HG03442 (cell line): ENCODE measurements around the gene CBY1.

ENCODE experiments used
- ATAC-seq: cut with Tn5 transposase; IDR thresholded peaks from one replicate; pipeline ENCODE4 v1.9.1; 2021; ENCODE audit warnings: mild to moderate bottlenecking, moderate library complexity; ENCODE audit not compliant: unreplicated experiment

Gene CBY1

DNA sequence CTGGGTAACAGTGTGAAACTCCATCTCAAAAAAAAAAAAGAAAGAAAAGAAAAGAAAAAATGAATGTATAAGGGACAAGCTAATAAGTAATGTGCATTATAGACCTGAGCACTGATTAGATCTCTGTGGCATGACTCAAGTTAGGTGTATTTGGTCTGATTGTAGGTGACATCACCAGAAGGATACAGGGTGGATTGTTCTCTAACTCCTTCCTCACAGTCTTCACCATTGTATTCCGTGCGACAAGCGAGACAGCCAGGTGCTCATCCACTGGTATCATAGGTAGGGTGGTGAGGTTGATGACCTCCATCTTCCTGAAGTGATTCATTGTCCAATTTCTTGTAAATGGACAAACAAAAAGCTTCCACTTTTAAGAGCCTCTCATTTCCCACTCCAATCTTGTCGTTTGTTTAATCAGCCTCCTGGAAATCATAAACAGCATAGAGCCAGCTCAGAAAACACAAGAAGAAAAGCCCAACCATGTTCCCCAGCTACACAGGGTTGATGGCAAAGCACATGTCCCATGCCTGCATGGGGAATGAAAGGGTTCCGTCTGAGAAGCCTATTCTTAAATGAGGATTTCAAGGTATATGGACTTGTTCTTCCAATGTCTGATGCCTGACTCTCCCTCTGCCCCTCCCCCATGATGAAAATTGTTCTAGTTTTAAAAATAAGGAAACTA, 6.5 kb upstream of the CBY1 start:
- no peak for ATAC-seq

DNA sequence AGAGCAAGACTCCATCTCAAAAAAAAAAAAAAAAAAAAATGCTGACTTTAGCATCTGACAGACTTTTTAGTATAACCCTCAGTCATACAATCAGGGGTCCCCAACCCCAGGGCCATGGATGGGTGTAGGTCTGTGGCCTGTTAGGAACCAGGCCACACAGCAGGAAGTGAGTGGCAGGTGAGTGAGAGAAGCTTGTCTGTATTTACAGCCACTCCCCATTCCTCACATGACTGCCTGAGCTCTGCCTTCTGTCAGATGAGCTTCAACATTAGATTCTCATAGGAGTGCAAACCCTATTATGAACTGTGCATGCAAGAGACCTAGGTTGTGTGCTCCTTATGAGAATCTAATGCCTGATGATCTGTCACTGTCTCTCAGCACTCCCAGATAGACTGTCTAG, 3.6 kb upstream of the CBY1 start:
- no peak for ATAC-seq

DNA sequence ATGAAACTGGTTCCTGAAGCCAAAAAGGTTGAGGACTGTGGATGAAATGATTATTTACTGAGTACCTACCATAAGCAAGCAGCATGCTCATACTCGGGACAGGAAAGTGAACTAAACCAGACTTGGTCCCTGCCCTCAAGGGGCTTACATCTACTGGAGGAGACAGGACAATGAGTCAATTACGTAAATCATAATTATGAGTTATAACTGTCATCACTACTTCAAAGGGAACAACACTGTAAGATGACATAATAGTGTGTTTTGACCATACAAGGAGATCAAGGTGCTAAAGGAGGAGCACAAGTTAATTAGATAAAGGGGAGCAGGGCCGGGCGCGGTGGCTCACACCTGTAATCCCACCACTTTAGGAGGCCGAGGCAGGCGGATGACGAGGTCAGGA, 2.7 kb upstream of the CBY1 start:
- no peak for ATAC-seq

DNA sequence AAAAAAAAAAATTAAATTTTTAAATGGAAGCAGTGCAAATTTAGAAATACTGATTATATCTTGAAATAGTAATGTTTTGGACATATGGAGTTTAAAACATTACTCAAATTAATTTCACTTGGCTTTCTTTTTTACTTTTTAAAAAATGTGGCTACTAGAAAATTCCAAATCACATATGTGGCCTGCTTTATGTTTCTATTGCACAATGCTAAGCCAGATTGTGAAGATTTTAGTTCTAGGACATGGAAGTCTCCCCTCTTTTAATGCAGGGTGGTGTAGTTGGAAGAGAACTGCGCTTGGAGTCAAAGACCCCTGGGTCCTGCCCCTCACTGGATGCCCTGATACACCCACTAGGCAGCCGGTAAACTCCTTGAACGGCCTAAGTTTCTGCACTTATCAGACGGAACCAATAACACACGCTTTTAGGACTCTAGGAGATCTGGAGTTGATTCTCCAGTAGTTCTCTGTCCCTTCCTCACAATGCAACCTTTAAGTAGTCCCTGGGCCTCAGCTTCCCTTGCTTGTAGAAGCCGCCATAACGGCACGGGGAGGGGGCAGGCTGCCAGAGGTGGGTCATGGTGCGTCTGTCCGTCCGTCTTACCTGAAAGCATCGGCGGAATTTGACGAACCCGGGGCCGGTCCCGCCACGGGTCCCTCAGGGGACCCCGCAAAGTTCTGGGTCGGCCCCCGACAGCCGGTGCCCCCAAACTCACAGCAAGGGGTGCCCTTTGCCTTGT, 751 bp upstream of the CBY1 start:
- ATAC-seq = no peak

DNA sequence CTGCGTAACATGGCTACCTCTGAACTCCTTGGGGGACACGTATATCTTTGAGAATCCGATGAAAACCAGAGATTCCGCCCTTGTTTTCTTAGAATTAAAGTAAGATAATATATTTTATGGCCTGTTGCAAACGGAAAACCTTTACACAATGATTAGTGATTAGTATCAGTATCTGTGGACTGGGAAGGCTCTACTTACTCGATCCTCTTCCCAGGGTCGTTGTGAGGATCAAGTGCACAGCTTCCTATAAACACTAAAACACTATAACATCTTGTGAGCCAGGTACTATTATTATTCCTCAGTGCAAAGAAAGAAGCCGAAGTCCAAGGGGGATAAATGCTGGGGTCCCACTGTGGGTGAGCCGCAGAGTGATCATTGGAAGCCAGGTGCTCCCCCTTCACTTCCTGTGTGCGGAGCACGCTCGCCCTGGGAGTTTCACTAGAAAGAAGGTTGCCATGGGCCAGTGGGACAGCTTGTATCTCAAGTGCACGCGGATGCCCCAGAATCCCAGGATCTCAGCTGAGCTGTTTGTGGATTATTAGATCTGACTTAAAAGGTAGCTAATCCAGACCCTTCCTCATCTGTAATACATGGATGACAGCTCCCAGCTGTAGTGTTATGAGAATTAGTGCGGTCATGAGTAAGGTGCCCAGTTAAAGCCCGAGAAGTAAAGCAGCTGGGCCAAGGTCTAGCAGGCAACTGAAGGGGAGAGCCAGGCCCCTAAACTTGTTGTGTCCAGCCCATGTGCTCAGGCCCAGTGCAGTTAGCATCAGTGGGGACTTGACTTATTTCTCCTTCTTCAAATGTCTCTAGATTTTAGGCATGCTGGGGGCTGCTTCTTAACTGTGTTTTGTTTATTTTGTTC, 839 bp downstream of the CBY1 start:
- ATAC-seq = no peak

DNA sequence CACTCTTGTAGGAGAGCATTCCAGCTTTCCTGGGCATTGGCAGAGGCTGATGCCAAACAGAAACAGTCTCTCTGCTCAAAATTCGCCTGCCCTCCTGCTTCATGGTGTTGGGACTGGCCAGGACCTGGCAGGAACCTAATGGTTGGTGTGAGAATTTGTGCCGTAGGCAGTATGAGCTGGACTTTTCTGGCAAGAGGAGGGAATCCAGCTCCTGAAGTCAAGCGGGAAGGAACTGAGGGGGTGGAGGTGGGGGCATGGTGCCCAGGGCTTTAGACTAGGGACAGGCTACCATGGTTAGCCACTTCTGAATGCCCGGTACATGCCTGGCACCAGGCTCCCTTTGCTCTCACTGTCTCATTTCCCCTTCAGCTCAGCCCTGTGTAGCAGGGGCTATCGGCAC, 18.4 kb downstream of the CBY1 start:
- no peak for ATAC-seq

DNA sequence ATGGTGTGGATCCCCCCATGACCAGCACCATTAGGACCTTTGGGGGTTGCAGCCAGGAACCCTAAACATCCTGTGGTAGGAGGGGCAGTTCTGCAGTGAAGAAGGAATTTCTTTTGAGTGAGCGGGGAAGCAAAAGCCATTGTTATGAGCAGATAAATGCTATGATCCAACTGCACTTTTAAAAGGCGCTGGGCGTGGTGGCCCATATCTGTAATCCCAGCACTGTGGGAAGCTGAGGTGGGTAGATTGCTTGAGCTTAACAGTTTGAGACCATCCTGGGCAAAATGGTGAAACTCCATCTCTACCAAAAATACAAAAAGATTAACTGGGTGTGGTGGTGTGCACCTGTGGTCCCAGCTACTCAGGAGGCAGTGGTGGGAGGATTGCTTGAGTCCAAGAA, 19.4 kb downstream of the CBY1 start:
- no peak for ATAC-seq

DNA sequence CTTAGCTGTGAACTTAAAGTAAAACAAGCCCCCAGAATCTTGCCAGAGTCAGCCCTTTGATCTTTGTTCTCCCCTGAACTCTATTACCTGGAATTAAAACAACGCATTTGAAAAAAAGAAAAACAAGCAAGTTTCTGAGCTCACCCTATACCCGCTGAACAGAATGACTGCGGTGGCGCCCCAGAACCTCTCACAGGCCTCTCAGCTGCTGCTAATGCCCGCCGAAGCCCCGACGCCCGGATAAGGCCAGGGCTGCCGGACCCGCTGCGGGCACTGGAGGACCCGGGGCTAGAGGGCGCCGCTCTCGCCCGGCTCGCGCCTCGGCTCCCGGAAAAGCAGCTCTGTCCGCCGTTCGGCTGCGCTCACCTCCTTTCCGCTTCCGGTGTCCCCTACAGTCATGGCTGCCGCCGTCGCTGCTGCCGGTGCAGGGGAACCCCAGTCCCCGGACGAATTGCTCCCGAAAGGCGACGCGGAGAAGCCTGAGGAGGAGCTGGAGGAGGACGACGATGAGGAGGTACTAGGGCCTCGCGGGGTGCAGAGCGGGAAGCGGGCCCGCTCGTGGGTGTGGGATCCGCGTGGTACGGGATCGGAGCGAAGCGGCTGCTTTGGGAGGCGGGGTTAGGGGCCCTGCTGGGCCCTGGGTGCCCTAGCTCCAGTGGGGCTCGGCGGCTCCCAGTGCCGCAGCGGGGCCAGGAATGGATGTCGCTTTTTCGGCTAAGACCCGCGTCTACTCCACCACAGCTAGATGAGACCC, 25.3 kb downstream of the CBY1 start, which contains the start of gene TOMM22:
Gene TOMM22 (plus strand): TSS at position 376 of the 754 bp plus-strand sequence. CDS start 22 bp downstream, at position 398.
- ATAC-seq = peak; percentile 89

DNA sequence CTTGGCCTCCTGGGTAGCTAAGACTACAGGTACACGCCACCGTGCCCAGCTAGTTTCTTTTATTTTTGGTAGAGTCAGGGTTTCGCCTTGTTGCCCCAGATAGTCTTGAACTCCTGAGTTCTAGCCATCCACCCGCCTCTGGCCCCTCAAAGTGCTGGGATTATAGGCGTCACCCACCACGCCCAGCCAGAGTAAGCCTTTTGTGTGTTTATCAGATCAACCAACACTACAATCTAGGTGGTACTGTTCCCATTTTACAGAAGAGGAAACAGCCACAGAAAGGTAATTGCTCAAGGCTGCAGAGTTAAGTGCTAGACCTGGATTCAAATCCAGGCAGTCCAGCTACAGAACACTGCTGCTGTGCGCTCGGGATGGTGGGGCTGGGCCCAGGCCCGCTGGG, 28.5 kb downstream of the CBY1 start:
- ATAC-seq = no peak

DNA sequence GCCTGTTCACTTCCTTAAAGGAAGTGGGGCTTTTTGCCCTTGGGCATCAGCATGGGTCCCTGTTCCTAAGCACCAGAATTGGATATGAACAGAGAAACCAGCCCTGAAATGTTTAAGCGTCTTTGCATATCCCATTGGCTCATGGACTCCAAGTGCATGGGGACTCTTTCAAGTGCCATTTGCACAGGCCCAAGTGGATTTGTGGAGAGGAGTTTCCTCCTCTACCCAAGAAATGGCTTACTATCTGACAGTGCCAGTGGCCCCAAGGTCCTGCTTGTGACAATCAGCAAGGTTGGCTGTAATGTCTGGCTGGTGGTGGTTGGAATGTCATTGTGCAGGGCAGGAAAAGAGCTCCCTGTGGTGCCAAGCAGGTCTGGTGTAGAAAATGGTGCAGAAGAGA, 29.3 kb downstream of the CBY1 start:
- ATAC-seq = no peak

DNA sequence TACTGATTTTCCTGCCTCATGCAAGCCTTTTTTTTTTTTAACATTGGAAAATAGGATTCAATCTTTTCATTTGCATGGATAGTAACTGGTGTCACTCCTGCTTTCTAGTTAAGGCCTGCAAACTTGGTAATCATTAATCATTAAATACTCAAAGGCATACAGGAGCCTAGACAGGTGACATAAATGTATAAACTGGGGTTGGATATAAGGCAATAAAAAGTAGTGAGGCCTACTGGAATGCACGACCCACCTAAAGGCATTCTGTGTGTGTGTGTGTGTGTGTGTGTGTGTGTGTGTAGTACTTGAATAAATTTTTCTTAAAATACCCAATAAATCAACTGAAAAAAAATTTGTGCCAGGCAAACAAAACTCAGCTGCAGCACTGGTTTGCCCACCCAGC, 33.2 kb downstream of the CBY1 start:
- ATAC-seq = no peak

DNA sequence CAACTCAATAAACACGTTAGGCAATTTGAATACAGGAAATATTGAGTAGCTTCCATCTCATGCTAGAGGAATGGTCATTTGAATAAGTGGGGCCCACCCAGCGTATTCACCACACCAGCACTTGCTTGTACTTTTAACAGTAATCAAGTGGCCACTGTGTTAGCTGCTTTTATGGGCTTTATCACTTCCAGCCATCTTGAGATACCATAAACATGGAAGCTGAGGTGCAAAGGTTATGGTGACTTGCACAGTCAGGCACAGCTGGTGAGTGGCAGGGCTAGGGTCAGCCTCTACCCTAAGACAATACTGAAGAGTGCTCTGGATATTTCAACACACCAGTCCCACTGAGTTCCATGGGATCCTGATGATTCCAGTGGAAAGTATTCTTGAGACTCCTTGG, 37.6 kb downstream of the CBY1 start:
- ATAC-seq = no peak

DNA sequence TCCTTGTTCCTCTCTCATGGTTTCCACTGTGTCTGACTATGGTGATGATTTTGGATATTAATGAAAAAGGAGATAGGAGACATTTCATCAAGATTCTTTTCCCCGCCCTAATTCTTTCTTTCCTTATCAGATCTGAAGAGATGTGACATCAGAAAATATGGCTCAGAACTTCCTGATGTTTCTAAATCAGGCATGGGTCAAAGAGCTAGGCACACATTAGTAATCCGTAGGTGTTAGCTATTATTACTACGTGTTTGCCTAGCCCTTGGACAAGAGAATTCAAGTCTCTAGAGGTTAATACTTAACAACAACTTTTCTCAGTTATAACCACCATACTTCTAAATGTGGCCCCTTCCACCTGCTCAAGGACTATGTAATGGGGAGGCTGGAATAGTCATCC, 38.5 kb downstream of the CBY1 start:
- no peak for ATAC-seq

DNA sequence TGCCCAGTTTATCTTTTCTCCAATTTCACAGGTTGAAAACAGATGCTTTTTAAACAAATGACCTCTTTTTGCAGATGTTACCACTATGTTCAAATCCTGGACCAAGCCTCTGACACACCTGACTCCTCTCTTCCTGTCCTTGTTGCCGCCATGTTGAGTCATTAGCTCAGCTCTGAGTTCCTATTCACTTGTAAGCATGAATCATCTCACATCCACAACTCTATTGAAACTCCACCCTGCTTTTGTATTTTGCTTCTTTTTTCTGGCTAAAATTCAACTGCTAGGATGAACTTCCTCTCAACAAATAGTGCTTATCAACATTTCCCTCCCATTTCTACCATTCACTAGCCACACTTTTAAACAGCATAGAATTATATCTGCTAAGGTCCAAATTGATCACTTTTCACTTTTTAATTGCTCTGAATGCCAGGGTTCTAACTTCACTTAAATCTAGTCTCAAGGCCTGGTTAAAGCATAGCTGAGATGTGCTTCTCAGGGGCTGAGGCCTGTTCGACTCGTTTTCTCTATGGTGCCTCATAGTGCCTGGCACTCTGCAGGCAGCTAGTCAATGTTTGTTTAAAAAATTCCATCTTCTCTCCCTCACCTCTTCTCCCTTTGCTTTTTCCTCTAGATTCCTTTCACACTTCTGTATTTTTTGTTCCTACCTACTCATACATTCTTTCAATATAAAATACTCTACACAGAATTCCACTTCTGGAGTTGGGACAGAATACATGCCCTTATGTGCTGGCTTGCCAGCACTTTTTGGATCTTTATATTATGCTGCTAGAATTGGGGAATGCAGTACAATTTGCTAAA, 40.4 kb downstream of the CBY1 start:
- no peak for ATAC-seq

DNA sequence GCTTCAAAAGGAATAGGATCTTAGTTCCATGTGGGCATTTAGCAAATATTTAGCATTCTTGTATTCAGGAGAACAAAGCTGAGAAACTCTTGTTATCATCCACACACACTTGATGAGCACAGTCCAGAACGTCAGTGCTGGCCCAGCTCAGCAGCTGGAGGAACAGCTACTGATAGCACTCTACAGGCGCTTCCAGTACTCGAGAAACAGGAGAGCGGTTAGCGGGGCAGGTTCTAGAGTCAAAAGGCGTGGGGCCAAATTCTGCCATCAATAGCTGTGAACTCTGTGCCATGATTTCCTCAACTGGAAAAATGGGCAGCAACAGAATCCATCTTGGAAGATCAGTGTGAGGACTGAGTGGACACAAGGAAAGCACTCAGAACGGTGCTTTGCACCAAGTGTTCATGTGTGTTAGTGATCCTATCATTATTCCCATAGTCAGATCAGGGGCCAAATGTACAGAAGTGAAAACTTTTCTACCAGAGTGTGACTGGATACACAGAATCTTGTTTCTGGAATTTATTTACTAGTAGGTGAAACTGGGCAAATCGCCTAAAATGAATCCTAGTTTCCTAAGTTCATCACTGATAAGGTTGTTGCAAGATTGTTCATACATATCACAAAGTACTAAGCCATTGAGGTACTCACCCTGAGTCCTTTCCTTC, 41.1 kb downstream of the CBY1 start:
- no peak for ATAC-seq

DNA sequence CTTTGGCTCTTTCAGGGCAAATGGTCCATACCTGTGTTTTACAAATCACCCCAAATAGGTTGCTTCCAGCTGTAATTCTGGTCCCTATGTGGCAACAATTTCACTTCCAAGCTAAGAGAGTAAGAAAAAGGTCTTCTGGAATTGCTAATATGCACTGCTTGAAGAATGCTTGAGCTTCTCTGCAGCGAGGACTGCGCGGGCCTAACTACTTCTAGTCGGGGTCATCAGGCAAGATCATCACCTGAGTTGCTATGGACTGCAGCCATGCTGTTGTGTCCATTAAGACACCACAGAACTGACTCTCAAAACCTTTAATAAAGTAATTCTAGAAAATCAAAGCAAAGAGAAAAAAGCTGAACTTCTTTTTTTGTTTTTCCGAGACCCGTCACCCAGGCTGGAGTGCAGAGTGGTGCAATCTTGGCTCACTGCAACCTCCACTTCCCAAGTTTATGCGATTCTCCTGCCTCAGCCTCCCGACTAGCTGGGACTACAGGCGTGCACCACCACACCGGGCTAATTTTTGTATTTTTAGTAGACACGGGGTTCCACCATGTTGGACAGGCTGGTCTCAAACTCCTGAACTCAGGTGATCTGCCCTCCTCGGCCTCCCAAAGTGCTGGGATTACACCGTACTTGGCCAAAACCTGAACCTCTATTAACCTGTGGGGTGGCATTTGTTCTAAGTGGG, 42.1 kb downstream of the CBY1 start:
- no peak for ATAC-seq

DNA sequence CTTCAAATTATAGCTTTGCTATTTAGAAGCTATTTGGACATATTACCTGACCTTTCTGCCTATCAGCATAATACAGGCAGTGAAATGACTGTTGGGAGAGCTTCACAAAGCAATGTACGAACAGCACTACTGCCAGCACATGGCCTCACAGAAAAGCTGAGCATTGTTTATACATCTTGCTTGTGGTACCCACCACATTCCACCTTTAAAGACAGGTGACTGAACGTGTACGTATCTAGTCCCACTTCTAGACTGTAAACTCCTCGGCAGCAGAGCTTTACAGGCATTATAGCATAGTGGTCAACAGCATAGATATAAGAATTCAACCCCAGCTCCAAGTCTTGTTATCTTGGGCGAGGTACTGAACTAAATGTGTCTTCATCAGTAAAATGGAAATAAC, 42.7 kb downstream of the CBY1 start:
- no peak for ATAC-seq

DNA sequence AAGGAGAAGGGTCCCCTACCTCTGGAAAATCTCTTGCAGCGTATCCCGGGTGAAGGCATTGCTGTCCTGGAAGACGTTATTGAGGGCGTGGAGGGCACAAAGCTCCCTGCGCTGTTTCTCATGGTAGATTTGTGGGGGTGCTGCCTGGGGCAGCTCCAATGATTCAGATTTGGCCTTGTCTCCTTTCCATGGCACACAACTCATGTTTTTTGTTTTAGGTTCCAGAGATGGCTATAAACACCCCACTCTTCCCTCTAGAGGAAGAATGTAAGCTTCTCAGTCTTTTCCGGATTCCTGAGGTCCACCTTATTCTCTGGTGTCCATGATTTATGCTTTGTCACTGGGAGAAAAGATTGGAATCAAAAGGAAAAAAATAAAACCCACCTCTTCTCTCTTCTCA, 43.3 kb downstream of the CBY1 start:
- no peak for ATAC-seq

DNA sequence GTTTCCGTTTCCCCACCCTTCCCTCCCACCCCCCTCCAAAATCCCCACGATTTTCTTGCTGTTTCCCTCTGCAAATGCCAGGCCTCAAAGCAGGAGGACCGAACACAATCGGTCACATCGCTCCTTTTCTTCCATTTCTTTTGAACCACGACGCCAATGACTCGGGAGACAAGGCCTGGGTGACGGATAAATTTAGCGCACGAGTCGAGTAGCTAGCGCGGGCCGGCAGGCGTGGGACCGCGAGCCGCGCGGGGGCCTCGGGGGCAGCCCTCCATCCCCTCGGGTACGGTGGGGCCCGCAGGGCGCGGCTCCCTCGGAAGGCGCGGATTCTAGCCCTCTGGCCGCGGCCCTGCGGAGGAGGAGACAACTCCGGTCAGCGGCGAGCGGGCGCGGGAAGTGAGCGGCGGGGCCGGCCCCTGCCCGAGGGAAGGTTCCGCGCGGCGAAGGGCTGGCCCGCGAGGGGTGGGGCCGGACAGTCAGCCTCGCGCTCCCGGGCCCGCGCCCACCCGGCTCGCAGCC, 43.9 kb downstream of the CBY1 start:
- ATAC-seq = no peak
